ENCODE results near the gene NCK2. TPM values are rescaled to one million over a fixed set of nuclear protein-coding genes. Genes with fewer than 3 reads are reported as not detected.

NCK2 gene
- polyA plus RNA-seq, 2 donors: 55.2 to 72.3 TPM

DNA sequence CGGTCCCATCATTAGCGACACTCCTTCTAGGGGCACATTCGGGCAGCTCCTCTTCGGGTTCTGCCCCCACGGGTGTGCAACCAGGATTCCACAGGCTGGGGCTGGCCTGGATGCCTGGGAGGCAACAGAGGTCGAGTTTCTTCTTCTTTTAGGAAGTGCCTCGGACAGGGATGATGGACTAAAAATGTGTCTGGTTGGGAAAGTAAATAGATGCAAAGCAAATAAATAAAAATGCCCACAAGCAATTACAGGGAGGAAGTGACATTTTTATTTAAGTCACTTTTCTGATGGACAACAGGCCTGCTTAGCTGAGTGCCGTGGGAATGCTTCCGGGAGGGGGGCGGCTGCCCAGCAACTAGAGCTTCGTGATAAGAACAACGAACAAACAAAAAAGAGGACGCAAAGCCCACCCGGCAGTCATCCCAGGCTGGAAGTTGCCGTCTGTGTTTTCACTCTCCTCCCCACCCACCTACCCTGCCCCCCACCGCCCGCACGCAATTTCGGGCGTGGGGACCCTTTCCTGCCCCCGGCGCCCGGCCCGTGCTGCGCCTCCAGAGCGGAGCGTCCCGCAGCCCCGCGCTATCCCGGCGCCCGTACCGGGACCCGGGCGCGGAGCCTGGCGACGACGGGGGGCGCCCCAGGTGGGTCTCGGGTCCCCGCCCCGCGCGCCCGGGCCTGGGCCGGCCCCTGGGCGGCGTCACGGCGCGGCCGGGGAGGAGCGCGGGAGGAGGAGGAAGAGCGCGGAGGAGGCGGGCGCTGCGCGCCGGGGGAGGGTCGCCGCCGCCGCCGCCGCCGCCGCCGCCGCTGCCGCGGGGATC is 412 bp upstream of the NCK2 start:
- Histone ChIP-seq H3K36me3 (ENCODE audit: control insufficient read depth in 2 of 2, insufficient read depth in 2 of 2, low read length in 1 of 2) (peaks cover 0 to 2% of the 10 kb centered on the region in 2 donors), H3K4me3 (ENCODE audit: low read depth in 1 of 2, low read length in 2 of 2) (peak overlapping the region; percentile 49 to 97), H3K9me3 (ENCODE audit: control insufficient read depth in 2 of 2, insufficient read depth in 1 of 2, low read depth in 1 of 2, low read length in 1 of 2) (no peaks in the 10 kb centered on the region), H3K4me1 (ENCODE audit: control insufficient read depth in 2 of 2, insufficient read depth in 2 of 2, low read length in 1 of 2) (peaks cover 0 to 5% of the 10 kb centered on the region in 2 donors), H3K27ac (ENCODE audit: low read depth in 2 of 2, low read length in 1 of 2) (peak overlapping the region; percentile 91 to 93), H3K27me3 (ENCODE audit: control insufficient read depth in 1 of 2, insufficient read depth in 2 of 2, low read length in 2 of 2) (no peaks in the 10 kb centered on the region)
- 2 to 3% methylated on average over 45 to 75 of the region's 75 CpGs for WGBS, 2 donors

DNA sequence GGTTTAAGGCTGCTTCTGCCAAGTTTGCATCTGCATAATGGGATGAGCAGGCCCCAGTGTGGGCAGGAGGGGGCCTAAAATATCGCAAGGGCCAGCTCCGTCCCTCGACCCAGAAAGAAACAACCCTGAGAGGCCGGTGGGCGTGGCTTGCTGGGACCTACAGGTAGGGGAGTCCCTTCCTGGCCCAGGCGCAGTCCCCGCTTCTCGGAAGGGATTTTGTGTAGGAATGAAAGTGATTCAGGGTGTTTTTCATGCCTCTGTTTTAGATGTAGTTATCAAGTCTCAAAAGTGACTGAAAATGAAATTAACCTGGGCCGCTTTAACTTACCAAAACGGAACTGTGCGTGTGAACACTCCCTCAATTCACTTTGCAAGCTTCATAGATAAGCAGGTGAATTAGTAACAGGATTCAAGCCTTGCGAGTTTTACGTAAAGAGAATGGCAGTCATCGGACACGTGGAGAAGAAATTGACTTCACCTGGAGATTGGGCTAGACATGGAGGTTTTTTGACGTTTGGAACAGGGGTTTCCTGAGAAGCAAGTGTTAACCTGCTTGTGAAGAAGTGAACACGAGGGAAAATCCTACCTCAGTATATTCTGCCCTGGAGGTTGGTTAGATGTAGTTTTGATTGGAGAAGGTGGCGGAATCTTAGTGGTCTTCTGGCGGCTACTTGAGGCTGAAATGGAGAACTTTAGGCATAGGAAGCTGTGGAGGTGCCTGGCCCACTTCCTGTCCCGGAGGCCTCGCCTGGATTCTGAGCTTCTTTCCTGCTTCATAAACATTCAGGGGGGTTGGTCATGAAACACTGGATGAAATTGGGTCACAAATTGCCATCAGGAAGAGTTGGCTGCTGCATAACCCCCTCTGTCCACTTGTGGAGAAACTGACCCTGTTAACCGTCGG is 1.7 kb downstream of the NCK2 start:
- Histone ChIP-seq H3K27ac (ENCODE audit: low read depth in 2 of 2, low read length in 1 of 2) (peak overlapping the region; percentile 91 to 93), H3K27me3 (ENCODE audit: control insufficient read depth in 1 of 2, insufficient read depth in 2 of 2, low read length in 2 of 2) (no peaks in the 10 kb centered on the region), H3K9me3 (ENCODE audit: control insufficient read depth in 2 of 2, insufficient read depth in 1 of 2, low read depth in 1 of 2, low read length in 1 of 2) (no peaks in the 10 kb centered on the region), H3K4me3 (ENCODE audit: low read depth in 1 of 2, low read length in 2 of 2) (peak overlapping the region; percentile 91 to 97), H3K4me1 (ENCODE audit: control insufficient read depth in 2 of 2, insufficient read depth in 2 of 2, low read length in 1 of 2) (peaks cover 3 to 11% of the 10 kb centered on the region in 2 donors), H3K36me3 (ENCODE audit: control insufficient read depth in 2 of 2, insufficient read depth in 2 of 2, low read length in 1 of 2) (peaks cover 0 to 5% of the 10 kb centered on the region in 2 donors)
- 25 to 26% methylated on average over 23 of the region's 23 CpGs for WGBS, 2 donors

DNA sequence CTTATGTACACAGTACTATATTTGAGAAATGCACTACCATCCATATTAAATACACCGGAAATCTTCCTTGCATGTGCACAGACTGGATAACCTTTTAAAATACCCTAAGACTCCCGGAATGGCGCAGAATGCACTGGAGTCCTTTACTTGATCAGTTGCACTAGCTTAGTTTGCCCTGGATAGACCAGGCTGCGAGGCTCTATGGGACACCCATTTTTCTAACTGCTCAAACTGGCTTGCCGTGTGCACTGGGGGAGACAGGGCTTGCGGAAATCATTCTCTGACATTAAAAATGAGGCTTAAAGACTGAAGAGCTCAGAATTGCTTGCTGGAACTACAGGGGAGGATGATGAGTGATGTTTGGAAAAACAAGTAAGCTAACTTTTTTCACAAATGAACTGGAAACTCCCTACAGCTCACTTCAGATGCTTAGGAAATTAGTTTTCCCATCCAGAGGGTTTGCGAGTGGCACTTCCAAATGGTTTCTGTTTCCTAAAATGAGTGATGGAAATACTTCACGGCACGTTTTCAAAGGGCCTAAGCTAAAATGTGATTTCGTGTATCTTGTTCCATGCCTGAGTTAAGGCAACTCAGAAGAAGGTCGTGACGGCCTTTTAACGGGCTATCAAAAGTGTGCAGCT is 2.7 kb downstream of the NCK2 start:
- peak overlapping the region in 1 of 2 donors; percentile 3 for H3K27ac ChIP-seq (ENCODE audit: low read depth in 2 of 2, low read length in 1 of 2)
- 56 to 64% methylated on average over 13 of the region's 13 CpGs for WGBS, 2 donors
- H3K4me3 ChIP-seq (ENCODE audit: low read depth in 1 of 2, low read length in 2 of 2): peak overlapping the region; percentile 11 to 97

DNA sequence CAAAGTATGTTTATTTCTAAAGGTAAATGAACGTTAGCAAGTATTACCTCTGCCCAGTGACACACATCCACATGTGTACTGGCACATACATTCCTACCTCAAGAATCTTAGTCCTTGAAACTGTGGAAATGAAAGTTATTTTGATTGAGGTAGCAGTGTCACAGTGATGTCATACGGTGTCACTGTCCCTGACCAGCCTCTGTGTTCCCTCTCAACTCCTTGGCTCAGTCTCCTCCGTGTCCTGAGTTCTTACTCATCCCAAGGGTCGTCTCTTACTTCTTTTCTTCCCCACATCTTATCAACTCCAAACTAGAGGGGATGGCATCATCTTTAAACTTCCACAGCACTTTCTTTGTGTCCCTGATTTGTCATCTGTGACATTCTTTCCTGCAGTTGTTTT is 3.3 kb downstream of the NCK2 start:
- peak overlapping the region in 1 of 2 donors; percentile 15 for H3K4me3 ChIP-seq (ENCODE audit: low read depth in 1 of 2, low read length in 2 of 2)
- peaks cover 0 to 5% of the 10 kb centered on the region in 2 donors for H3K36me3 ChIP-seq (ENCODE audit: control insufficient read depth in 2 of 2, insufficient read depth in 2 of 2, low read length in 1 of 2)
- H3K4me1 ChIP-seq (ENCODE audit: control insufficient read depth in 2 of 2, insufficient read depth in 2 of 2, low read length in 1 of 2): peaks cover 3 to 11% of the 10 kb centered on the region in 2 donors
- peak overlapping the region; percentile 71 to 74 for H3K27ac ChIP-seq (ENCODE audit: low read depth in 2 of 2, low read length in 1 of 2)
- H3K9me3 ChIP-seq (ENCODE audit: control insufficient read depth in 2 of 2, insufficient read depth in 1 of 2, low read depth in 1 of 2, low read length in 1 of 2): no peaks in the 10 kb centered on the region
- no peaks in the 10 kb centered on the region for H3K27me3 ChIP-seq (ENCODE audit: control insufficient read depth in 1 of 2, insufficient read depth in 2 of 2, low read length in 2 of 2)
- 57% methylated on average over 4 of the region's 4 CpGs for WGBS, 2 donors

More for the DNA sequence above, 2.7 kb downstream of the NCK2 start:
- peaks cover 0 to 5% of the 10 kb centered on the region in 2 donors for H3K36me3 ChIP-seq (ENCODE audit: control insufficient read depth in 2 of 2, insufficient read depth in 2 of 2, low read length in 1 of 2)
- H3K9me3 ChIP-seq (ENCODE audit: control insufficient read depth in 2 of 2, insufficient read depth in 1 of 2, low read depth in 1 of 2, low read length in 1 of 2): no peaks in the 10 kb centered on the region
- H3K27me3 ChIP-seq (ENCODE audit: control insufficient read depth in 1 of 2, insufficient read depth in 2 of 2, low read length in 2 of 2): no peaks in the 10 kb centered on the region
- peaks cover 3 to 11% of the 10 kb centered on the region in 2 donors for H3K4me1 ChIP-seq (ENCODE audit: control insufficient read depth in 2 of 2, insufficient read depth in 2 of 2, low read length in 1 of 2)

DNA sequence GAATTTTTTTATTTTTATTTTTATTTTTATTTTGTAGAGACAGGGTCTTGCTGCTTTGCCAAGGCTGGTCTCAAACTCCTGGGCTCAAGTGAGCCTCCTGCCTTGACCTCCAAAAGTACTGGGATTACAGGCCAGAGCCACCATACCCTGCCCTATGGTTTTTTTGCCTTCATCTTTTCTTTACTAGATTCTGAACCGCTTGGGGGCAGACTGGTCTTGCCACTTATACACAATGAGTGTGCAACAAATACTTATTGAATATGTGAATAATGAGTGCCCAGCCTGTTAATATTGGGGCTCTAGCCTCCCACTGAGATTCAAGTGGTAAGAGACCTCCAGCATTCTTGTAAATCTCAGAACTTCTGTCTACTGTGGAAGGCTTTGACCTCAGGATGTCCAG is 3.9 kb downstream of the NCK2 start:
- H3K27me3 ChIP-seq (ENCODE audit: control insufficient read depth in 1 of 2, insufficient read depth in 2 of 2, low read length in 2 of 2): no peaks in the 10 kb centered on the region
- 49 to 54% methylated on average over 1 of the region's 1 CpG for WGBS, 2 donors
- H3K27ac ChIP-seq (ENCODE audit: low read depth in 2 of 2, low read length in 1 of 2): peak overlapping the region; percentile 71 to 74
- H3K4me1 ChIP-seq (ENCODE audit: control insufficient read depth in 2 of 2, insufficient read depth in 2 of 2, low read length in 1 of 2): peaks cover 3 to 14% of the 10 kb centered on the region in 2 donors
- H3K9me3 ChIP-seq (ENCODE audit: control insufficient read depth in 2 of 2, insufficient read depth in 1 of 2, low read depth in 1 of 2, low read length in 1 of 2): no peaks in the 10 kb centered on the region
- peaks cover 0 to 7% of the 10 kb centered on the region in 2 donors for H3K36me3 ChIP-seq (ENCODE audit: control insufficient read depth in 2 of 2, insufficient read depth in 2 of 2, low read length in 1 of 2)
- peak overlapping the region in 1 of 2 donors; percentile 25 for H3K4me3 ChIP-seq (ENCODE audit: low read depth in 1 of 2, low read length in 2 of 2)

DNA sequence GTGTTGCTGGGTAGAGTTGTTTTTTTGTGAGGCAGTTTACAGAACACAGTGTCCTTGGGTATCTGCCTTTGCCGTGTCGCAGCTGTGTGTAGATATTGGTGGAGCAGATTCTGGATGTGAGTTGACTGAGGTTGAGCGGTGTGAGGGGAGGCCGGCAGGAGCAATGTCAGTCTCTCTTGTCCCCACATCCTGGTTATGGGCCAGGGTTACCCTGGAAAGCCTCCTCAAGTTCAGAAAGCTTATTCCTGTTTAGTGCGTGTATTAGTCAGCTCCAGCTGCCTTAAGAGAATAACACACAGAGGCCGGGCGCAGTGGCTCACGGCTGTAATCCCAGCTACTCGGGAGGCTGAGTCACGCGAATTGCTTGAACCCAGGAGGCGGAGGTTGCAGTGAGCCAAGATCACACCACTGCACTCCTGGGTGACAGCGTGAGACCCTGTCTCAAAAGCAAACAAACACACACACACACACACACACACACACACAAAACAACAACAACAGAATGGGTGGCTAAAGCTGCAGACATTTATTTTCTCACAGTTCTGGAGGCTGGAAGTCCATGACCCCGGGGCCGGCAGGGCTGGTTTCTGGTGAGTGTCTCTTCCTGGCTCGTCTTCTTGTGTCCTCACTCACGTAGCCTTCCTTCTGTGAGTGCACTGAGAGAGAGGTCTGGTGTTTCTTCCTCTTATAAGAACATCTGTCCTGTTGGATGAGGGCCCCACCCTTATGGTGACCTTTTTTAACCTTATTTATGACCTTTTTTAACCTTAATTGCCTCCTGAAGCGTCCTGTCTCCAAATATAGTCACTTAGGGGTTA is 5.1 kb downstream of the NCK2 start:
- H3K36me3 ChIP-seq (ENCODE audit: control insufficient read depth in 2 of 2, insufficient read depth in 2 of 2, low read length in 1 of 2): peaks cover 0 to 7% of the 10 kb centered on the region in 2 donors
- H3K27me3 ChIP-seq (ENCODE audit: control insufficient read depth in 1 of 2, insufficient read depth in 2 of 2, low read length in 2 of 2): no peaks in the 10 kb centered on the region
- peak overlapping the region; percentile 1 to 25 for H3K4me3 ChIP-seq (ENCODE audit: low read depth in 1 of 2, low read length in 2 of 2)
- H3K27ac ChIP-seq (ENCODE audit: low read depth in 2 of 2, low read length in 1 of 2): peak overlapping the region; percentile 71 to 91
- 71 to 75% methylated on average over 18 of the region's 18 CpGs for WGBS, 2 donors
- H3K4me1 ChIP-seq (ENCODE audit: control insufficient read depth in 2 of 2, insufficient read depth in 2 of 2, low read length in 1 of 2): peaks cover 6 to 15% of the 10 kb centered on the region in 2 donors
- no peaks in the 10 kb centered on the region for H3K9me3 ChIP-seq (ENCODE audit: control insufficient read depth in 2 of 2, insufficient read depth in 1 of 2, low read depth in 1 of 2, low read length in 1 of 2)

DNA sequence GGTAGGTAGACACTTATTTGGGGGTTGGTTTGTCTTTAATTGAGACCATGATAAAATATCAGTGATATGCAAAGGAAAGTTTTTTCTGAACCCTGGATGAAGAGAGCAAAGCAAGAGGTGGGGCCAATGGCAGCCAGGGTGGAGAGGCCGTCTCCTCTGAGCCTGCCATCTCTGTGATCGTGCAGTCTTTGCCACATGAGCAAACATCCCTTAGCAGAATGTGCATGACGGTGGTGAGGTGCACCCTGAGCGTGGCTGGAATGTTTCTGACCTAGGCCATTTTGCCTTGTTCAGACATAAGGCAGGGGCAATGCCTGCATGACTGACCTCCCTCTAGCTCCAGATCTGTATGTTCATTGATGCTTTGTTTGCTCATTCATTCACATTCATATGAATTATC is 6.0 kb downstream of the NCK2 start:
- Histone ChIP-seq H3K27ac (ENCODE audit: low read depth in 2 of 2, low read length in 1 of 2) (peak overlapping the region in 1 of 2 donors; percentile 69), H3K4me1 (ENCODE audit: control insufficient read depth in 2 of 2, insufficient read depth in 2 of 2, low read length in 1 of 2) (peaks cover 6 to 17% of the 10 kb centered on the region in 2 donors)

DNA sequence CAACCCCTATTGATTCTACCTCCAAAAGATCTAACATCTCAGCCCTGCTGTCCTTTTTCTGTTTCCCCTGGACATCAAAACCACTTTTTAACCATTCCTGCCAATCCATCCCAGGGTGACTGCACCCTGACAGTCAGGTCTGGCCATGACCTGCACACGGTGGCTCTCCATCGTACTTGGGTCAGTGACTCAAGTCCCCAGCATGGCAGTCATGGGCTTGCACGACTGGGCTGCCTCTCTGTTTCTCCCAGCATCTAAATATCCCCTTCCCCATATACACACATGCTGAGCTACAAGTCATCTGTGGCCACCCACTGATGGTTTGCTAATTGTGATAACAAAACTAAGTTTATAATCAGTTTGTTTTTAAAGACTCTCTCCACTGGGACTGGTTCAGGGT is 6.6 kb downstream of the NCK2 start:
- no peak overlapping the region for H3K4me3 ChIP-seq (ENCODE audit: low read depth in 1 of 2, low read length in 2 of 2)
- peaks cover 6 to 17% of the 10 kb centered on the region in 2 donors for H3K4me1 ChIP-seq (ENCODE audit: control insufficient read depth in 2 of 2, insufficient read depth in 2 of 2, low read length in 1 of 2)
- H3K36me3 ChIP-seq (ENCODE audit: control insufficient read depth in 2 of 2, insufficient read depth in 2 of 2, low read length in 1 of 2): peaks cover 0 to 7% of the 10 kb centered on the region in 2 donors
- H3K27me3 ChIP-seq (ENCODE audit: control insufficient read depth in 1 of 2, insufficient read depth in 2 of 2, low read length in 2 of 2): no peaks in the 10 kb centered on the region
- WGBS, 2 donors: 80 to 82% methylated on average over 3 of the region's 3 CpGs
- H3K27ac ChIP-seq (ENCODE audit: low read depth in 2 of 2, low read length in 1 of 2): no peak overlapping the region
- H3K9me3 ChIP-seq (ENCODE audit: control insufficient read depth in 2 of 2, insufficient read depth in 1 of 2, low read depth in 1 of 2, low read length in 1 of 2): no peaks in the 10 kb centered on the region

More for the DNA sequence above, 6.0 kb downstream of the NCK2 start:
- no peaks in the 10 kb centered on the region for H3K9me3 ChIP-seq (ENCODE audit: control insufficient read depth in 2 of 2, insufficient read depth in 1 of 2, low read depth in 1 of 2, low read length in 1 of 2)
- peaks cover 0 to 7% of the 10 kb centered on the region in 2 donors for H3K36me3 ChIP-seq (ENCODE audit: control insufficient read depth in 2 of 2, insufficient read depth in 2 of 2, low read length in 1 of 2)
- H3K4me3 ChIP-seq (ENCODE audit: low read depth in 1 of 2, low read length in 2 of 2): no peak overlapping the region
- 92% methylated on average over 4 of the region's 4 CpGs for WGBS, 2 donors
- no peaks in the 10 kb centered on the region for H3K27me3 ChIP-seq (ENCODE audit: control insufficient read depth in 1 of 2, insufficient read depth in 2 of 2, low read length in 2 of 2)

Data from esophagus (tissue), 2 donors.